ENCODE data around the gene SMLR1. TPM values are rescaled to one million over a fixed set of nuclear protein-coding genes. Genes with fewer than 3 reads are reported as not detected.
A peak's percentile ranks its signal among the peaks of the same experiment; 100 is the strongest.

The SMLR1 gene
- total RNA-seq, 2 experiments from 2014 or later = not detected

- H3K36me3 ChIP-seq (ENCODE audit: insufficient read depth, low read length) = peaks cover 4% of the 10 kb centered on the region; the same call in 1 of the 2 replicates
- H3K27ac ChIP-seq (ENCODE audit: low read depth, low read length, poor library complexity, severe bottlenecking) = no peak overlapping the region
- no peaks in the 10 kb centered on the region for H4K20me1 ChIP-seq (ENCODE audit: insufficient read depth, low read length)
- no peaks in the 10 kb centered on the region for H3K9me3 ChIP-seq (ENCODE audit: low read length)
- no peak for DNase-seq (ENCODE audit: low spot score)
- H3K9me2 ChIP-seq (ENCODE audit: insufficient read depth, low read length) = no peaks in the 10 kb centered on the region
- H3K79me2 ChIP-seq (ENCODE audit: insufficient read depth, low read depth, low read length) = no peaks in the 10 kb centered on the region
- intact Hi-C loops (cut with micrococcal nuclease; ENCODE audit: unreplicated experiment) = loop anchor here (10.0 kb wide), 1 partner anchor 312 kb away; no protein-coding TSS in a partner anchor
- H3K4me2 ChIP-seq (ENCODE audit: low read length) = no peak overlapping the region
- BruUV-seq (replicated peaks) = no TSS peak
- no peak overlapping the region for H2AFZ ChIP-seq (ENCODE audit: low read length)
- H3K4me3 ChIP-seq (ENCODE audit: low read depth, low read length, poor library complexity, severe bottlenecking) = no peak overlapping the region
- H3K4me1 ChIP-seq (ENCODE audit: insufficient read depth, low read length, poor library complexity, severe bottlenecking) = no peaks in the 10 kb centered on the region
- ChIA-PET CTCF (ENCODE audit: unreplicated experiment) (no interaction called here), POLR2A (interaction anchor here (0.6 to 1.6 kb wide), 2 partner anchors 9 to 35 kb away, joined by 3 to 8 read pairs; no protein-coding TSS in a partner anchor)
- TF ChIP-seq CTCF (conservative IDR thresholded peaks at IDR 0.05; ENCODE audit: low read length) = no peak
- no peak for TF ChIP-seq EZH2phosphoT487 (IDR thresholded peaks at IDR 0.05; ENCODE audit: borderline replicate concordance, low read depth, low read length)
Observed at GRCh38 chr6:130882370-130882769, 55.2 kb downstream of the SMLR1 start.

- peak; percentile 81 for DNase-seq (ENCODE audit: low spot score)
- intact Hi-C loops (cut with micrococcal nuclease; ENCODE audit: unreplicated experiment) = loop anchor here (1.0 to 10.0 kb wide), 5 partner anchors 177 to 647 kb away; partner anchors contain the start of gene EPB41L2
- Histone ChIP-seq H3K9me3 (ENCODE audit: low read length) (no peaks in the 10 kb centered on the region), H2AFZ (ENCODE audit: low read length) (no peak overlapping the region), H3K27ac (ENCODE audit: low read depth, low read length, poor library complexity, severe bottlenecking) (no peak overlapping the region), H3K9me2 (ENCODE audit: insufficient read depth, low read length) (no peaks in the 10 kb centered on the region), H3K4me1 (ENCODE audit: insufficient read depth, low read length, poor library complexity, severe bottlenecking) (no peaks in the 10 kb centered on the region), H3K79me2 (ENCODE audit: insufficient read depth, low read depth, low read length) (no peaks in the 10 kb centered on the region), H4K20me1 (ENCODE audit: insufficient read depth, low read length) (no peaks in the 10 kb centered on the region), H3K36me3 (ENCODE audit: insufficient read depth, low read length) (peaks cover 4% of the 10 kb centered on the region; the same call in 1 of the 2 replicates), H3K4me2 (ENCODE audit: low read length) (no peak overlapping the region), H3K4me3 (ENCODE audit: low read depth, low read length, poor library complexity, severe bottlenecking) (no peak overlapping the region)
- TF ChIP-seq EZH2phosphoT487 (IDR thresholded peaks at IDR 0.05; ENCODE audit: borderline replicate concordance, low read depth, low read length) (no peak), CTCF (conservative IDR thresholded peaks at IDR 0.05; ENCODE audit: low read length) (peak; percentile 98)
- BruUV-seq (replicated peaks) = no TSS peak
- ChIA-PET POLR2A (interaction anchor here (0.6 to 1.7 kb wide), 6 partner anchors 9 to 627 kb away, joined by 3 to 11 read pairs (median 4); no protein-coding TSS in a partner anchor), CTCF (ENCODE audit: unreplicated experiment) (interaction anchor here (0.6 to 1.8 kb wide), 4 partner anchors 60 to 280 kb away, joined by 3 to 5 read pairs (median 4); no protein-coding TSS in a partner anchor)
Observed at GRCh38 chr6:130885392-130886192, 58.4 kb downstream of the SMLR1 start.

Other genes with a start within 250 kb of the SMLR1 start
- 36.7 and 37.2 TPM in 2 replicates for gene EPB41L2, start 235.8 kb downstream of the SMLR1 start, total RNA-seq (2014; rRNA removed; shearing (Covaris generic))
- gene EPB41L2, start 235.8 kb downstream of the SMLR1 start, total RNA-seq (2022) = 132 and 138 TPM in 2 replicates

All from OCI-LY7 (cell line).